Epithelial cell of proximal tubule (primary cell): ENCODE measurements around the gene NBEAL2. TPM values are rescaled to one million over a fixed set of nuclear protein-coding genes. Genes with fewer than 3 reads are reported as not detected.

Experiments used
- DNase-seq: peaks from one replicate; pipeline ENCODE4 v3.0.0-alpha.2; 2011; ENCODE audit warnings: low read depth
- H3K4me3 ChIP-seq: 2 replicates; pipeline ENCODE4 v1.5.1; 2011; ENCODE audit warnings: low read depth, mild to moderate bottlenecking, low read length
- total RNA-seq: library from RNA; depleted of rRNA; stranded (reverse); fragments of >200 nt; gene quantifications from 2 replicates; pipeline ENCODE4 v1.2.3, GENCODE V29; 2015
- TF ChIP-seq, protein P1 (sequence below): conservative IDR thresholded peaks from 2 replicates; pipeline ENCODE4 v1.5.1; 2012; ENCODE audit warnings: low read depth, mild to moderate bottlenecking, low read length

Gene NBEAL2
- total RNA-seq, 1 donor from 2014 or later, result 79.7 TPM

DNA sequence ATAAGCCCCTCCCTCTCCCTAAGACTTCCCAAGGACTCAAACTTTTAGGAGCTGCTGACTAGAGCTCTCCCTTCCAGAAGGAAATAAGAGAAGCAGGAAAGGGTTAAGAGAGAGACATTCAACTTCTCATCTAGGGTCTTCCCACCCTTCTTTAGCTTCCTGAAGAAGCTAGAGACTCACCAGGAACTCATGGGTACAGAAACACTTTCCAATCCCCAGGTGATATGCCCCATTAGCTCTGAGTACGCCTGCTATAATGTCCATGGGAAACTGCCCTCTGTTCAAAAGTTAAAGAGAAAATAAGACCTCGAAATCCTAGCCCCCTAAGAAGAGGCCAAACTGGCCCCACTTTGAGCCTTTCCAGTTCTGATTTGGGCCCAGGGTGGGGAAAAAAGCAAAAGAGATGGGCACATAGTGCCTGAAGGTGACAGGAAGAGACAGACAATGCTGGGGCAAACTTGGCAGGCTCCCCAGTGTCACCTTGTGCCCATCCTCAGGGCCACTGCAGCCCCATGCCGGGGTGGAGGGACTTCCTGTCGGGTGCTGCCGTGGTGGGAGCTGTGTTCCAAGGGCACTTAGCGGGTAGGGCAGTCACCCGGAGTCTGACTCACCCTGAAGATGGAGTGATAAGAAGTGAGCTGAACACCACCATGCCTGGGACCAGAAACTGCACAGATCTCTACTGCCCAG lies 32.5 kb upstream of the NBEAL2 start:
- TF ChIP-seq, protein P1, sequence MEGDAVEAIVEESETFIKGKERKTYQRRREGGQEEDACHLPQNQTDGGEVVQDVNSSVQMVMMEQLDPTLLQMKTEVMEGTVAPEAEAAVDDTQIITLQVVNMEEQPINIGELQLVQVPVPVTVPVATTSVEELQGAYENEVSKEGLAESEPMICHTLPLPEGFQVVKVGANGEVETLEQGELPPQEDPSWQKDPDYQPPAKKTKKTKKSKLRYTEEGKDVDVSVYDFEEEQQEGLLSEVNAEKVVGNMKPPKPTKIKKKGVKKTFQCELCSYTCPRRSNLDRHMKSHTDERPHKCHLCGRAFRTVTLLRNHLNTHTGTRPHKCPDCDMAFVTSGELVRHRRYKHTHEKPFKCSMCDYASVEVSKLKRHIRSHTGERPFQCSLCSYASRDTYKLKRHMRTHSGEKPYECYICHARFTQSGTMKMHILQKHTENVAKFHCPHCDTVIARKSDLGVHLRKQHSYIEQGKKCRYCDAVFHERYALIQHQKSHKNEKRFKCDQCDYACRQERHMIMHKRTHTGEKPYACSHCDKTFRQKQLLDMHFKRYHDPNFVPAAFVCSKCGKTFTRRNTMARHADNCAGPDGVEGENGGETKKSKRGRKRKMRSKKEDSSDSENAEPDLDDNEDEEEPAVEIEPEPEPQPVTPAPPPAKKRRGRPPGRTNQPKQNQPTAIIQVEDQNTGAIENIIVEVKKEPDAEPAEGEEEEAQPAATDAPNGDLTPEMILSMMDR, result no peak
- no peak overlapping the region for H3K4me3 ChIP-seq
- DNase-seq, result no peak

DNA sequence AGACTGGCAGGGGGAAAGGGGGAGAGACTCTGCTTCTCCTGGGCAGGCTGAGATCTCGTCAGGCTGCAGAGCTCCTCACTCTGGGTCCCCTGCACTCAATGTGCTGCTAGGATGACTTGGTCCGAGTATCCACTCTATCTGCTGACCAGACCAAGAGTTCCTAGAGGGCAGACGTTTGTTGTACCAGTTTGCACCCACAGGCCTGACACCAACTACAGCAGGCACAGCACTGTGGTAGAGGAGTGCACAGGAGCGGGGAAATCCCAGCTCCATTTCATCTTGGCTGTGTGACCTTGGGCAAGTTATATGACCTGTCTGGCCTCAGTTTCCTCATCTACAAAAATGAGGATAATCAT lies 31.9 kb upstream of the NBEAL2 start:
- no peak for DNase-seq
- H3K4me3 ChIP-seq, result no peak overlapping the region
- TF ChIP-seq, protein P1, result no peak

DNA sequence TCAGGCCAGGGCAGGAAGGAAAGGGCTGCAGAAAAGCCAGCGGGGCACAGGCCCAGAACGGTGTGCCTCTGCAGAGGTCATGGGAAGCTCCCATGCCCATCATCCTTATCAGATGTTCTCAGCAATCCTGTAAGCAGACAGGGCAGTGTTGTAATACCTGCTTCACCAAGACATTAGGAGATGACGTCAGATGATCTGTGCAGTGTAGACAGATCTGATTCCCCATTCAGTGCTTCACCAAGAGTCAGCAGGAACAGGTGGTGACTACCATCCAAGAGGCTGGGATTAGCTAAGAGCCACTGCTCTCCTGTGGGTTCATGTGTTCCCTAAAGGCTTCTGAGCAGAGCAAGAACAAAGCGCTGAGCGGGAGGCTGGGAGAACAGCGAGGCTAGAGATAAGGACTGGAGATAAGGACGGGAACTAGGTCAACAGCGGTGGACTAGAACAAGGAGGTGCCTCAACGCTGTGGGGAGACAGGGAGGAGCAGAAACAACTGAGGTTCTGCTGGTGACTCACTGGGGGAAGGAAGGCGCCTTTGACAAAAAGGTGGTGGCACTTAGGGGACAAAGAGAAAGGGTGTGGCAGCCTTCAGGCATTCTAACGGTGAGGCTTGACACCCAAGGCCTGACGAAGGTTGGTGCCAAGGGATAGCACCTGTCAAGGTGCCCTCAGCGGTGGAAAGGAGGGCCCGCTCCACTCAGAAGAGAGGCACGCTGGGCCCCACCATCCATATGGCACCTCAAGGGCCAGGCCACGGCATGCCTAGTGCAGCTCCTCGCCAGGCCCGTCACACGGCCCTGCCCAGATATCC lies 31.3 kb upstream of the NBEAL2 start:
- no peak for DNase-seq
- TF ChIP-seq, protein P1, result no peak
- H3K4me3 ChIP-seq, result no peak overlapping the region

DNA sequence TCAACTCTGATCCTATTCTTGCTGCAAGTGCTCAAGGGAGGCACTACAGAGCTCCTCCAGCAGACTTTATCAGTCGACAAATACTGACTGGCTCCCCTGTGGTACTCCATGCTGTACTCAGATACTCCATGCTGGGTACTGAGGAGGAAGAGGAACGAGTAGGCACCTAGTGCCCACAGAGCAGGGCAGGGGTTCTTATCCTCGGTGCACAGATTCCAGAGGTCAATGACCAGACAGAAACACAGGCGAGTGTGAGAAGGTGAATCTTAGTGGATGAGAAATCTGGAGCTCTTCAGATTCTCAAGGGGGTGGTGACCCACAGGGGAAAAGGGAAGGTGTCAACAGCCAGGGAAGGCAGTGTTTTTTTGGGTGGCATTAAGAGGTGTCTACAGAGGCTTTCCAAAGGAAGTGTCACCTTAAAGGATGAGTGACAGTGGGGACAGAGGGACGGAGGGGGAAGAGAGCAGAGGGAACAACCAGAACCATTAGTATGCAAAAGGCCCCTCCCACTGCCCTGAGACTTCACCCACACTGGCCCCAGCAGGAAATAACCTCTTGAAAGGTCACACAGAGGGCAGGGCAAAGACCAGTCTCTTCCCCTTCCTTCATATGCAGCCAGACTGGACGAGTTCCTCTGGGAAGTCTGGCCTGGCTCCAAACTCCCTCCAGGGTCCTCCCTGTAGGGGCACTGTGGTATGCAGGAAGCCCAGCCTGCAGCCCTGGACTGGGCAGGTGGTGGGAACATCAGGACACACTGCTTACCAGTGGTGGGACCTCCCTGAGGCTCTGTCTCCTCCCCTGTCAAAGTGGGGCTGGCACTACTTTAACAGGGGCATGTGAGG lies 30.4 kb upstream of the NBEAL2 start:
- no peak for DNase-seq
- no peak overlapping the region for H3K4me3 ChIP-seq
- TF ChIP-seq, protein P1, result no peak

DNA sequence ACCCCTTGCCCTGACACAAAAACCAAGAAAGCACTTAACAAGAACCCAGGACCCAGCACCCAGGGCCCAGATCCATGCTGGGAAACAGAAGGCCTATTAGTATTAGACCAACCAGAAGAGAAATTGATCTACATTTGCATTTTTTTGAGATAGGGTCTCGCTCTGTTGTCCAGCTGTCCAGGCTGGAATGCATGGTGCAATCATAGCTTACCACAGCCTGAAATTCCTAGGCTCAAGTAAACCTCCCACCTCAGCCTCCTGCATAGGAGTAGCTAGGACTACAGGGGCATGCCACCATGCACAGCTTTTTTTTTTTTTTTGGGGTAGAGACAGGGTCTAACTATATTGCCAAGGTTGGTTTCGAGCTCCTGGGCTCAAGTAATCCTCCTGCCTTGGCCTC lies 29.3 kb upstream of the NBEAL2 start:
- DNase-seq, result no peak
- H3K4me3 ChIP-seq, result no peak overlapping the region
- TF ChIP-seq, protein P1, result no peak

DNA sequence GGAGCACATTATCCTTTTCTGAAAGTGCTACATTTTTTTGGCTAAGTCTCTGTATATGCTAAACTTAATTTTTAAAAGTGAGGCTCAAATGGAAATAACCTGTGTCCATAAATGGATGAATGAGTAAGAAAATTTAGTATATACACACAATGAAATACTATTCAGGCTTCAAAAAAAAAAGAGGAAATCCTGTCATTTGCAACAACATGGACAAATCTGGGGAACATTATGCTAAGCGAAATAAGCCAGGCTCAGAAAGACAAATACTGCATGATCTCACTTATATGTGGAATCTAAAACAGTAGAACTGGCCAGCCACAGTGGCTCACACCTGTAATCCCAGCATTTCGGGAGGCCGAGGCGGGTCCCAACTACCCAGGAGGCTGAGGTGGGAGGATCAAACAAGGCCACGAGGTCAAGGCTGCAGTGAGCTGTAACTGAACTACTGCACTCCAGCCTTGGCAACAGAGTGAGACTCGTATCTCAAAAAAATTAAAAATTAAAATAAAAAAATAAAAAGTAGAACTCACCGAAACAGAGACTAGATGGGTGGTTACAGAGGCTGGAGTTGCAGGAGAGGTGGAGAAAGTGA lies 28.7 kb upstream of the NBEAL2 start:
- H3K4me3 ChIP-seq, result no peak overlapping the region
- TF ChIP-seq, protein P1, result no peak
- DNase-seq, result no peak
